Mucosa of stomach (tissue), 1 donor: ENCODE measurements around the gene TEX36.
"Not testable (repeated sequence)": the region's sequence is repeated elsewhere in the genome, so short reads cannot be mapped to it uniquely, and the experiment has no call there.

Experiments used
- H3K27me3 ChIP-seq: one replicate; pipeline ENCODE4 v1.7.0; 2013; ENCODE audit warnings: mild to moderate bottlenecking, low read length; ENCODE audit not compliant: control insufficient read depth, insufficient read depth
- H3K36me3 ChIP-seq: one replicate; pipeline ENCODE4 v1.7.0; 2013; ENCODE audit warnings: low read length; ENCODE audit not compliant: control insufficient read depth, insufficient read depth
- H3K4me1 ChIP-seq: one replicate; pipeline ENCODE4 v1.7.0; 2013; ENCODE audit warnings: mild to moderate bottlenecking, low read length; ENCODE audit not compliant: control insufficient read depth, insufficient read depth
- H3K4me3 ChIP-seq: one replicate; pipeline ENCODE4 v1.7.0; 2013; ENCODE audit warnings: low read length
- H3K9ac ChIP-seq: one replicate; pipeline ENCODE4 v1.7.0; 2013; ENCODE audit warnings: mild to moderate bottlenecking, low read length, moderate library complexity
- H3K9me3 ChIP-seq: one replicate; pipeline ENCODE4 v1.7.0; 2013; ENCODE audit warnings: mild to moderate bottlenecking, low read length, moderate library complexity; ENCODE audit not compliant: control insufficient read depth
- donor health status: Pancreatic carcinoma.

The TEX36 gene

GRCh38 chr10:125687507-125688185 is 4.7 kb upstream of the TEX36 start:
- Histone ChIP-seq H3K4me1 (peaks cover 21% of the 10 kb centered on the region), H3K36me3 (no peaks in the 10 kb centered on the region), H3K27me3 (peaks cover 8% of the 10 kb centered on the region), H3K4me3 (no peak overlapping the region), H3K9me3 (no peaks in the 10 kb centered on the region), H3K9ac (no peak overlapping the region)

DNA sequence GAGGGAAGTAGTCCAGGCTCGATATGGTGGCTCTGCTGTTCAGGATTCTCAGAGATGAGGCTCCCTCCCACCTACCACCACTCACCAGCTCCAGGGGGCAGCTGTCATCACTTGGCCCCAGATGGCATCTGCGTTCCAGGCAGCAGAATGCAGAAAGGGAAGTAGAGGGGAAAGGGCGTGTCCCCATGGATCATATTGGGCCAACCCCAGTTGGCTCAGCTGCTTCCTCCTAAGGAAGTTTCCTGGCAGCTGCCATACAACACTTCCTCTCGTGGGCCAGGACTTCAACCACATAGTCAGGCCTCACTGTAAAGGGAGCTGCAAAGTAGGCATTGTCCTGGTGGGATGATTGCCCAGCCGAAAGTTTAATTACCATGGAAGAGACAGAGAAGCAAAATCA is 1.6 kb upstream of the TEX36 start:
- Histone ChIP-seq H3K9ac (no peak overlapping the region), H3K36me3 (no peaks in the 10 kb centered on the region)

GRCh38 chr10:125683821-125684220 is 858 bp upstream of the TEX36 start:
- H3K4me3 ChIP-seq: no peak overlapping the region

More for the DNA sequence above, 1.6 kb upstream of the TEX36 start:
- no peaks in the 10 kb centered on the region for H3K27me3 ChIP-seq
- no peak overlapping the region for H3K4me3 ChIP-seq
- H3K4me1 ChIP-seq: no peaks in the 10 kb centered on the region
- no peaks in the 10 kb centered on the region for H3K9me3 ChIP-seq

GRCh38 chr10:125679436-125679835 is 3.5 kb downstream of the TEX36 start:
- no peak overlapping the region for H3K9ac ChIP-seq
- H3K9me3 ChIP-seq: no peaks in the 10 kb centered on the region
- no peak overlapping the region for H3K4me3 ChIP-seq
- H3K27me3 ChIP-seq: no peaks in the 10 kb centered on the region
- H3K36me3 ChIP-seq: no peaks in the 10 kb centered on the region
- no peaks in the 10 kb centered on the region for H3K4me1 ChIP-seq

More at GRCh38 chr10:125683821-125684220, 858 bp upstream of the TEX36 start:
- H3K36me3 ChIP-seq: no peaks in the 10 kb centered on the region
- H3K27me3 ChIP-seq: no peaks in the 10 kb centered on the region
- H3K4me1 ChIP-seq: no peaks in the 10 kb centered on the region
- no peak overlapping the region for H3K9ac ChIP-seq
- H3K9me3 ChIP-seq: no peaks in the 10 kb centered on the region

DNA sequence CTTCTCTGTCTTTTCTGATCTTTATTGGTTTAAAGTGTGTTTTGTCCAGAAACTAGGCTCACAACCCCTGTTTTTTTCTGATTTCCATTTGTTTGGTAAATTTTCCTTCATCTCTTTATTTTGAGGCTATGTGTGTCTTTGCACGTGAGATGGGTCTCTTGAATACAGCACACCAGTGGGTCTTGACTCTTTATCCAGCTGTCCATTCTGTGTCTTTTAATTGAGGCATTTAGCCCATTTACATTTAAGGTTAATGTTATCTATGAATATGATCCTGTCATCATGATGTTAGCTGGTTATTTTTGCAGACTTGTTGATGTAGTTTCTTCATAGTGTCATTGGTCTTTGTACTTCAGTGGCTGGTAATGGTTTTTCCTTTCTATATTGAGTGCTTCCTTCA is 10.1 kb downstream of the TEX36 start:
- H3K36me3 ChIP-seq: no peaks in the 10 kb centered on the region
- no peaks in the 10 kb centered on the region for H3K27me3 ChIP-seq
- no peaks in the 10 kb centered on the region for H3K9me3 ChIP-seq
- no peak overlapping the region for H3K9ac ChIP-seq
- H3K4me3 ChIP-seq: no peak overlapping the region
- H3K4me1 ChIP-seq: no peaks in the 10 kb centered on the region

DNA sequence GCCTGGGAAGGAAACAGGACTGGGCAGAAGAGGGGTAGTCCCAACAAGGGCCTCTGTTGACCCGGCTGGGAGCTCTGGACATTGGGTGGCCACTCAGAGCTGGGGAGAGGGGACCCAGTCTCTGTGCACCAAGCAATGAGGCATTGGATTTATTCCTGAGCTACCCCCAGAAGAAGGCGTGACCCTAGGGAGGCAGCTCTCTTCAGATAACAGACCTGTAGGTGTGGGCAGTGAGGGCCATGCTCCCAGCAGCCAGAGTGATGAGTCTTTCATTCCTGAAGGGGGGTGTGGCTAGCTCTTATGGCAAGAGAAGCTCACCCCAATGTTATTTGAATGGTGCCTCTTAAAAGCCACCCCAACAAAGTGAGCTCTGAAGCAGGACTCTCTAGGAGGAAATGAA is 20.4 kb downstream of the TEX36 start:
- no peaks in the 10 kb centered on the region for H3K4me1 ChIP-seq
- H3K27me3 ChIP-seq: no peaks in the 10 kb centered on the region
- no peaks in the 10 kb centered on the region for H3K9me3 ChIP-seq
- no peak overlapping the region for H3K4me3 ChIP-seq
- H3K36me3 ChIP-seq: no peaks in the 10 kb centered on the region
- H3K9ac ChIP-seq: no peak overlapping the region

DNA sequence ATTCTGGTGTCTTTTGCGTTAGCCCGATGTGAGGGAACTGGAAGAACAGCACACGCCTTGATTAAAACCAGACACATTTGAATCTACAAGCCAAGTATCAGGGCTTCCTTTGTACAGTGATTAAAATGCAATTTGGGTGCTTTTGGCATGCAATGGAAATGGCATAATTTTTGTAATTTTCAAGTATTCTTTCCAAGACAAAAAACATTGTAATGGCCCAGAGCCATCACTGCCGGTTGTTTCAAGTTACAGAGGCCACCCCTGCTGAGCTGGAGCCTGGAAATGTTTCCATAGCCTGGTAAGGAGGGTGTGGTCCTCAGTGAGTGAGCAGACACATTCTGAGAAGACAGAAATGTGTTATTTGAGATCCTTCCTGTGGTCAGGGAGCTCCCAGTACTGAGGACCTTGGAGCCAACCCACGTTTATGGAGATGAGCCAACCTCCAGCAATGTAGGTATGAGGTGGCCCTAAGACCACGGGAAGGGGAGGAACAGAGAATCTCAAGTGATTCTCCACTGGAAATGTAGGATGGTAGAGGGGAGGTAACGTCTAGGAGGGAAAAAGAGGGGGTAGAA is 20.9 kb downstream of the TEX36 start:
- no peaks in the 10 kb centered on the region for H3K9me3 ChIP-seq
- no peak overlapping the region for H3K4me3 ChIP-seq
- no peaks in the 10 kb centered on the region for H3K36me3 ChIP-seq
- no peak overlapping the region for H3K9ac ChIP-seq
- H3K4me1 ChIP-seq: no peaks in the 10 kb centered on the region
- H3K27me3 ChIP-seq: no peaks in the 10 kb centered on the region

DNA sequence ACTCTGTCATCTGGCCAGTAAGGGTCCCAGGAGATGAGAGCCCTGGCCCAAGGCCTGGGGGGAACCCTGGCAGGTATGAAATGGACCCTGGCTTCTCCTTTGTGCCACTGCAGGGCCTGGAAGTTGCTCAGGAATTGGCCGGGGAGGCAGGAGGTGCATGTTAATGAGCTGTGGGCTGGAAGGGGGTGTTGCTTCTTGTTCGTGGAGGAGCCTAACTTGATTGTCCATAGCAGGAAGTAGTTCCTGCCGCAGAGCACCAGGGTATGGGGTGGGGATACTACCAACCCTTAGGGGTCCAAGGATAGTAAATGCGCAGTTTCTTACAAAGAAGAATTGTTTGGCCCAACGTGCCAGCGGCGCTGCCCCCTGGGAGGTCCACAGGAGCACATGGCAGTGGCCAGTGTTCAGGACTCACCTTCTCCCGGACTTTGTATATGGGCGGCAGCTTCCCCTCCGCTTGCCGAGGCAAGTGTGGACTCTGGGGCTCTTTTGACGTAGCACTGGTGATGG is 21.5 kb downstream of the TEX36 start:
- Histone ChIP-seq H3K9ac (no peak overlapping the region), H3K36me3 (no peaks in the 10 kb centered on the region), H3K27me3 (no peaks in the 10 kb centered on the region), H3K4me3 (no peak overlapping the region), H3K9me3 (no peaks in the 10 kb centered on the region), H3K4me1 (no peaks in the 10 kb centered on the region)

DNA sequence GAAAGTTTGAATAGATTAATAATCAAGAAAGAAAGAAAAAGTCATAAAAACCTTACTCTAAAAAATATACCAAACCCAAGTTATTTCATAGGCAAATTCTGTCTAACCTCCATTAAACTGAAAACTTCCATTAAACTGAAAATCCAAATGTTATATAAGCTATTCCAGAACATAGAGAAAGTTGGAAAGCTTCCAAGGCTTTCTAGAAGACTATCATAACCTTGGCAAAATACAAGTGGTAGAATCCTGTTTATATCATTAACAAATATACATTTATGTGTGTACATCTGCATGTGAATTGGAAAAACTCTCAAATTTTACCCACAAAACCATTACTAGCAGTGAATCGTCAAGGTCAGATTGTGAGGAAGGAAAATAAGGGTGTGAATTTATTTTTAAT is 23.9 kb downstream of the TEX36 start:
- no peak overlapping the region for H3K9ac ChIP-seq
- no peaks in the 10 kb centered on the region for H3K27me3 ChIP-seq
- H3K9me3 ChIP-seq: no peaks in the 10 kb centered on the region
- H3K4me1 ChIP-seq: no peaks in the 10 kb centered on the region
- no peak overlapping the region for H3K4me3 ChIP-seq
- no peaks in the 10 kb centered on the region for H3K36me3 ChIP-seq

- Histone ChIP-seq H3K4me1 (no peaks in the 10 kb centered on the region), H3K36me3 (no peaks in the 10 kb centered on the region), H3K27me3 (no peaks in the 10 kb centered on the region), H3K9me3 (no peaks in the 10 kb centered on the region), H3K4me3 (no peak overlapping the region), H3K9ac (no peak overlapping the region)
Observed at GRCh38 chr10:125656523-125656922, 26.4 kb downstream of the TEX36 start.

DNA sequence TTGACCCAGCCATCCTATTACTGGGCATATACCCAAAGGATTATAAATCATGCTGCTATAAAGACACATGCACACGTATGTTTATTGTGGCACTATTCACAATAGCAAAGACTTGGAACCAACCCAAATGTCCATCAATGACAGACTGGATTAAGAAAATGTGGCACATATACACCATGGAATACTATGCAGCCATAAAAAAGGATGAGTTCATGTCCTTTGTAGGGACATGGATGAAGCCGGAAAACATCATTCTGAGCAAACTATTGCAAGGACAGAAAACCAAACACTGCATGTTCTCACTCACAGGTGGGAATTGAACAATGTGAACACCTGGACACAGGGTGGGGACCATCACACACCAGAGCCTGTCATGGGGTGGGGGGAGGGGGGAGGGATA is 29.9 kb downstream of the TEX36 start:
- not testable (repeated sequence) for H3K36me3 ChIP-seq, H3K27me3 ChIP-seq, H3K9me3 ChIP-seq, H3K4me1 ChIP-seq, H3K9ac ChIP-seq, H3K4me3 ChIP-seq

- Histone ChIP-seq H3K27me3 (no peaks in the 10 kb centered on the region), H3K36me3 (no peaks in the 10 kb centered on the region), H3K9me3 (no peaks in the 10 kb centered on the region), H3K9ac (no peak overlapping the region), H3K4me1 (no peaks in the 10 kb centered on the region), H3K4me3 (no peak overlapping the region)
Observed at GRCh38 chr10:125646311-125646710, 36.7 kb downstream of the TEX36 start.
